VCaP (cell line): ENCODE data around the gene PLSCR4.

Source experiments
- H3K27ac ChIP-seq: fragments of 450-650 bp; 2 replicates; pipeline ENCODE4 v1.5.1; 2017
- CTCF ChIP-seq: fragments of 450-650 bp; conservative IDR thresholded peaks from 2 replicates; pipeline ENCODE4 v1.5.1; 2017; ENCODE audit warnings: mild to moderate bottlenecking, moderate library complexity

PLSCR4 gene

GRCh38 chr3:146164506-146164905 lies 86.4 kb downstream of the PLSCR4 start:
- no peak overlapping the region for H3K27ac ChIP-seq
- no peak for TF ChIP-seq CTCF

GRCh38 chr3:146164071-146164470 lies 86.8 kb downstream of the PLSCR4 start:
- no peak overlapping the region for H3K27ac ChIP-seq
- no peak for TF ChIP-seq CTCF

GRCh38 chr3:146163584-146163983 lies 87.3 kb downstream of the PLSCR4 start:
- no peak for TF ChIP-seq CTCF
- H3K27ac ChIP-seq = no peak overlapping the region

- H3K27ac ChIP-seq = no peak overlapping the region
- TF ChIP-seq CTCF = no peak
These were observed 88.3 kb downstream of the PLSCR4 start for GRCh38 chr3:146162561-146162960.

GRCh38 chr3:146161663-146162002 lies 89.3 kb downstream of the PLSCR4 start:
- no peak for TF ChIP-seq CTCF
- peak overlapping the region; percentile 72 for H3K27ac ChIP-seq

GRCh38 chr3:146160964-146161662 lies 89.8 kb downstream of the PLSCR4 start, which contains the start of gene PLOD2:
TSS of gene PLOD2 (minus strand) at chr3:146161184. CDS start at chr3:146160989, 195 bp downstream.
- TF ChIP-seq CTCF = no peak
- H3K27ac ChIP-seq = peak within 1 kb of the TSS; percentile 72

GRCh38 chr3:146160321-146160963 lies 90.5 kb downstream of the PLSCR4 start:
- peak; percentile 70 for TF ChIP-seq CTCF
- H3K27ac ChIP-seq = peak overlapping the region; percentile 72
